ENCODE measurements around the gene SLC44A1.

The SLC44A1 gene

DNA sequence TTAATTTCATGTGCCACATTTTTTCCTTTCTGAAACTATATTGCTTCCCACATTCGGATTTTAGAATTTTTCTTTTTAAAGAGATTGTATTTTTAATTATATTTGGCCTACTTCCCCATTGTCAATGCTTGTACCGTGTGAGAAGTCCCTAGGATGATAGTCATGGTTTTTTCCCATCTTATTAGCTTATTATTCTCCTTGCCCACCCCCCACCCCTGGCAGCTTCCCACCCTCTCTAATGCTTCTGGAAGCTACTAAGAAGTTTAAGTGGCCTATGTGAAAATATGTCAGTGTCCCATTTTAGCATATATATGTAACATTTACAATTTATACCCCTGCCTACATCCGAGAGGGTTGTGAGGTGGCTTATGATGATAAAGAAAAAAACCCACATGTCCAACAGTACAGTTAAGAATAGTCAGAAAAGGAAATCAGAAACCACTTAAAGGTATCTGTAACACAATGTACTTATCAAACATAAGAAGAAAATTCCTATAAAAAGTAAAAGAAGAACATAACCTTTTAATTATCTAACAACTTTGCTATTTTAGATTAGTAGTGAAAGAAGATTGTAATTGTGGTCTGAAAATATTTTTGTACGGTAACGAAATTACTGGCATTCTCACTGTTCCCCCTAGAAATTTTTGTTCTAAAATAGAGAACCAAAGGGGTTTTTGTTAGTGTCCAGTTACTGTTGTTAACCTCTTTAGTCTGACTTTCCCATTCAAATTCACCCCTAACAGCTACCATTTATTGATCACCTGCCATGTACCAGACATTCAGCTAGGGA is 62.1 kb downstream of the SLC44A1 start:
- DNase-seq, result no peak

DNA sequence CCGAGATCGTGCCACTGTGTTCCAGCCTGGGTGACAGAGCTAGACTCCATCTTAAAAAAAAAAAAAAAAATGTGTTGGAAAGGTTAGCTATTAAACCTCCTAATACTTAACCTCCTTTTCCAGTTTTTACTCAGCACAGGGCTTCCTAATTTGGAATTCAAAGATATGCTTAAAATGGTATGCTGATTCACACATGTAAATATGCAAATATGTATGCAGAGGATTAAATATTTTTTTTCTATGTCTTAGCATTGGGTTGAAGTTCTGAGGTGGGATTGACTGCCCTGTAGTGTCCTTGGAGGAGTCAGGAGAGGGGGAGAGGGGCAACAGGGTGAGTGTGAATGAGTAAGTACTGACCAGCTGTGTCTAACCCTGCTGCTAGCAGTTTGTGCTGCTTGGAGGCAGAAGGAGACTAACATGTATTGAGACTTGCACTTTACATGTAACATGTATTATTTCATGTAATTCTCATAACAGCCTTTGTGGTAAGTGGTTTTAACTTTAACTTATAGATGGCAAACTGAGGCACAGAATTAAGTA is 63.2 kb downstream of the SLC44A1 start:
- peak; percentile 31 to 48 for DNase-seq

DNA sequence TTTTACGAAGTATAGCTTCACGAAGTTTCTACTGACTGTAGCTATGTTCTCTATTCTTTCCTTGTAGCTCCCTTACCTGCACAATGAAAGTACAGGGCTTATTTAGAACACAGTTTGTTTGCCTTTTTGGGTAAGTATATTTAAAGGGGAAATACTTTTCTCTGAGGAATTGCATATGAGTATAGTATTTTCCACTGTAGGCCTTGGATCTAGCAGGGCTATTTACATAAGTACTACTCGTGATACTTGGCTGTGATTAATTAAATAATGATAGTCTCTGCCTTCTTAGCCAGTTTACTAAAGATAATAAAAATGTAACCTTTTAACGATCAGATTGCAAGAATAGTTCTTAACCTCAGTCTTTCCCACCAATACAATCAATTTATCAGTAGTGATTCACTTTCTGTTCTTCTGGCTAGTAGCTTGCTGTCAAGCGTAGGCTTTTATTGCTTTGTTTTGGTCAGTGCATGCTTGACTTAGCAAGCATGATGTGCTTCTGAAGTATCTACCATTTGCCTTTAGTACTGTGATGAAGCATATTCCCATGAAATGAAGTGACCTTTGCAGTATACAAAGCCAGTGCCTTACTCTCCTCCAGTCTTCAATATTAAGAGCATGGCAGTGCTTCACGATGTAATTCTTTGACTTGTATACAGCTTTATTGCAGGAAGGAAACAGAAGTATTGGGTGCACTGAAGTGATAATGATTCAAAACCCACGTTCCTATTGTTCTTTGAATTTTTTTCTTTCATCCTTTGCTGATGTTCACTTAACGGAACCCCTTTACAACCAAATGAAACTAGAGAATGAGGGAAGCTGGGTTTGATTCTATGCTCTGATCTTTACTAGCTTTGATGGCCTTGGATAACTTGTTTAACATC is 64.2 kb downstream of the SLC44A1 start:
- peak in 1 of 2 experiments; percentile 10 for DNase-seq

DNA sequence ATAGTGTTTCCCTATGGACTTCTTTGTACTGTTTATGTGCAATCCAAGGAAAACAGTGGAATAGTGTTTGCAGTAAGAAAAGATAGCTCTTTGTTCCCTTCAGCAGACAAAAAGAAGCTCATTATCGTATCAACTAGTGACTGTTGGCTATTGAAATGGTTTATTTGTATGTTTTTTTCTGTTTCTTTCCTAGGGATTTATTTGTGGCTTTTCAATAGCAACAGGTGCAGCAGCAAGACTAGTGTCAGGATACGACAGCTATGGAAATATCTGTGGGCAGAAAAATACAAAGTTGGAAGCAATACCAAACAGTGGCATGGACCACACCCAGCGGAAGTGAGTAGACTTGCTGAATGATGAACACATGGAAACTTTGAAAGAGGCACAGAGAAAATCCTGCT is 65.1 kb downstream of the SLC44A1 start:
- peak; percentile 72 to 74 for DNase-seq

DNA sequence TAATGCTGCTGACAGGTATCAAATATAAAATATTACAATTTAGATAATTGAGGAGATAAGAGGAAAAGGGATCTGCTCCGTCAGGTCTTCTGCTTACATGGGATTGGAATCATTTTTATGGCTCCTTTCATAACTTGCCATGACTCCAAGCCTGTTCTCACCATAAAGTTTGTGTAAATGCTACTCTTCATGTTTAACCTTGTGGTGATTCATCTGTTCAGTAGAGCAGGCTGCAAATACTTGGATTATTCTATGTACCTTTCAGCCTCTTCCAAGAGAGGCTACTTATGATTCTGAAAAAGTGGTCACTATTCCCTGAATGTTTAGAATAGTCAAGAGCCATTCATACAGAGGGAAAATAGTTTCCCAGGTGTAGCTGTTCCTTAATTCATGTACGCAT is 66.9 kb downstream of the SLC44A1 start:
- DNase-seq, result no peak

DNA sequence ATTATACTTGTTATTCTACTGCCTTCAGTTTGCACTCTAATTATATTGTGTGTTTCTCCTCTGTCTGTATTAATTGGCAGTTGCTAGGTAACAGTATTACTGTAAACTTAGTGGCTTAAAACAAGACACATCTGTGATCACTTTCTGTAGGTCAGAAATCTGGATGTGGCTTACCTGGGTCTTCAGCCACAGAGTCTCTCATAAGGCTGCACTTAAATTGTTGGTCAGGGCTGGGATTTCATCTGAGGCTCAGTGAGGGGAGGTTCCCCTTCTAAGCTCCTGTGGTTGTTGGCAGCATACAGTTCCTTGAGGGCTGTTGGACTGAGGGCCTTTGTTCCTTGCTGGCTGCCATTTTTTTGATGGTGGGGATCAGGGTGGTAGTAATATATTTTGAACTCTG is 68.8 kb downstream of the SLC44A1 start:
- no peak for DNase-seq

DNA sequence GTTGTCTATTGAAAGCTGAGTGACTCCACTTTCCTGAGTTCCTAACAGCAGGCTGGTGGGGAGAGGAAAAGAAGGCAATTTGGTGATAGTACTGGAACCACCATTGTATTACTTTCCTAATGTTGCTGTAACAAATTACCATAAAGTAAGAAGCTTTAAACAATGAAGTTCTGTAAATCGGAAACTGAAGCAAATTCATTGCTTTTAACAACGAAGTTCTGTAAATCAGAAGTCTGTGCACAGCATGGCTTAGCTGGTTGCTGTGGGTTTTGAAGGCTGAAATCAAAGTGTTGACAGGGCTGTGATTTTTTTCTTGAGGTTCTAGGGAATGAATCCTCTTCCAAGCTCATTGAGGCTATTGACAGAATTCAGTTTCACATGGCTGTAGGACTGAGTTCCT is 72.3 kb downstream of the SLC44A1 start:
- no peak for DNase-seq

DNA sequence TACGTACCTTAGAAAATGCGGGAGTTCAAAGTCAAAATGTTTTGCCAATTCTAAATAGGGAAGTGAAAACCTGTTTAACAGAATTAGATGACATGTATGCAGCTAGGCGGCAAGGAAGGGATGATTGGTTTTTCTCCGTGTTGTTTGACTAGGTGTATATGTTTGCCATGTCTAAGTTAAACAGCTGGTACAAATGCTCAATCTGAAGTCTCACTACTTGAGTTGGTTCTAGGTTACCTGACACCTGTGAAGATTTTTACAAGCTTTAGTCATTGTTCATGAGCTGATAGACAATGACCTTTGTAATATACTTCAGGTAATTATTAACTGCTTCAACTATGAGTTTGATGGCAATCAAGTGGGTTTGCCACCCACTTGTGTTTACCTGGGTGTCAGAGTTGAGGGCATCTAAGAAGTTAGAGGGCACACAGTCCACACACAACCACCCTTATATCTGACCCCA is 74.3 kb downstream of the SLC44A1 start:
- peak in 1 of 2 experiments; percentile 2 for DNase-seq

DNA sequence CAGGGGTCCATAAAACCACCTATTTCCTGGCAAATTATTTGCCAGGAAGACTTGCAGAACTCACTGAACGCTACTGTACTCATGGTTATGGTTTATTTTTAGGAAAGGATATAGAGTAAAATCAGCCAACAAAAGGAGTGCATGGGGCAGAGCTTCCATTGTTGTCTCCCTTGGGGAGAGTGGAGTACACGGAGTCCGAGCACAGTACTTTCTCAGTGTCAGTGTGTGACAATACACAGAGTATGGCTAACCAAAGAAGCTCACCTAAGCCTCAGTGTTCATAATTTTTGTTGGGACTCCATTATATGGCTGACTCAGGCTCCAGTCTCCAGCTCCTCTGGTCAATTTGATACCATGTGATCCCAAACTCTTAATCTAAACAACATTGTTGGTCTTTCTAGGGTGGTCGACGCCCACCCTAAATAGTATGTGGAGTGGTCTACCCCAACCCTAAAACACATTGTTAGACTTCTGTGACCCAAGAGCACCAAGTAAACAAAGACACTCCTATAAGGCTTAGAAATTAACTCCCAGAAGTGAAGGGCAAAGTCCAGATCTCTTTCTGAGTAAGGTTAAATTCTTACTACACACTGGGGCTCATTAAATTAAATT is 74.9 kb downstream of the SLC44A1 start:
- no peak for DNase-seq

DNA sequence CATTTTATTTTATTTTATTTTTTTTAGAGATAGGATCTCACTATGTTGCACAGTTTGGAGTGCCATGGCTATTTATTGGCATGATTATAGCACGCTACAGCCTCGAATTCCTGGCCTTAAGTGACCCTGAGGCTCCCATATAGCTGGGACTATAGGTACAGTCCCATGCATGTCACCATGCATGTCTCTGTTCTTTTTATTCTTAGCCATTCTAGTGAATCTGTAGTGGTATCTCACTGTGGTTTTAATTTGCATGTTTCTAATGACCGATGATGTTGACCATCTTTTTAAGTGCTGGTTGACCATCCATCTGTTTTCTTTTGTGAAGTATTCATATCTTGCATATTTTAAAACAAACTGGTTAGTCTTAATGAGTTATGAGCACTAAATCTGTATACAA is 76.1 kb downstream of the SLC44A1 start:
- peak in 1 of 2 experiments; percentile 3 for DNase-seq

DNA sequence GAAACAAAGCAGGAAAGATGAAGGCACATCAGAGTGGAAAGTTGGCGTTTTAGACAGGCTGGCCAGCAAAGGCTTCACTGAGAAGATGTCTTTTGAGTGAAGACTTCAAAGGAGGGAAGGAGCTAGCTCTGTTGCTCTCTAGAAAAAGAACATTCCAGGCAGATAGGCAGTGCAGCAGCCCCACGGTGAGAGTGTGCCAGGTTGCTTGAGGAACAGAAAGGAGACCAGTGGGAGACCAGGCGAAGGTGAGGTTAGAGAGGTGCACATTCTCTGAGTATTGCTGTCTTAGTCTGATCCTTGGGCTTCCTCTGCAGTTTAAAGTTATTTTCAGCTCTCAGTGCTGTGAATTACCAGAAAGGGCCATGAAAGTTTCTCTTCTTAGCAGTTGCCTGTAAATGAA is 83.8 kb downstream of the SLC44A1 start:
- DNase-seq, result no peak

DNA sequence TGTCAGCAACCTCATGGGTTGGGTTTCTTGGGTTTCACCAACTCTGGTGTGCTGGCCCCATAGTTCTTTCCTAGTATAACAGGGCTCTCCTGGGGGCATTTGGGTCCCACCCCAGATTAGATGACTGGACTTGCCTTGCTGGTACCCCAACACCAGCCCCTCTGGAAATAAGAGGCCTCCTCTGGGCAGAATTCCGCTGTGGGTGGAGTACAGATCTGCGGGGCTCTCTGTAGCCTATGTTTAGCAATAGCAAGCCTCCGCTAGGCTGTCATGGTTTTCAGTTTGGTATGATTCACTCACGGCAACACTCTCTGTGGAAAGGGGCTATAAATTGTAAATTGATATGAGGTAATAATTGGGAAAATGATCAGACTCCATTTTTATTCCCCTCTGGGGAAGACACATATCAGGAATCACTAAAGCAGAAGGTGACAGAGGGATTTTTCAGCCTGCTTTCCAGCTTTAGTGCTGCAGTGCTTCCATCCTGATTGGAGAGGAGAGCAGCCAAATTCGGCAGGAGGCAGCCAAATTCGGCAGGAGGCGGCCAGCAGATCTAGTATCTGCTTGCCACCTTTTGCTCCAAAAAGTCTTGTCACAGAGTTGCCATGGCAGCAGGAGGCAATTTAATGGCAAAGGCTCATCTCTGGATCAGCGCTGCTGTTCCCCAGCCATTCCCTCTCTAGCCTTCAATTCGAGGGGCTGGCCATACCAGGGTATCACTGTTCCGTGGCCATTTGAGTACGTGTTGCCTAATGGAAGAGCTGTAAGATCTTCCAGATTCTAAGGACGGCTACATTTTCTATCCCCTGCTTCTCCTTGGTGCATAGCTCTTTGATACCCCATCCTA is 84.6 kb downstream of the SLC44A1 start:
- no peak for DNase-seq

DNA sequence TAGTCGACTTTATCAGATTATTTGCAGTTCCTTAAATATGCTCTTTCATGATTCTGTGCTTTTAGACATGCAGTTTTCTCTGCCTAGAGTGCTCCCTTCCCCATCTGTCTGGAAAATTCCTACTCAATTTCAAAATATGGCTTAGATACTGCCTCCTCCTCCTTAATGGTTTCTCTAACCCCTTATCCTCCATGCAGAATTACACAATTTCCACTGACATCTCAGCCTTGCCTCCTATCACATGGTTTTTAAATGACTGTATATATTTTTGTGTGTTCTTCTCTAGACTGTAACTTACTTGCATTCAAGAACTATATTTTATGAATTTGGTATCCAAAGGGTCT is 85.2 kb downstream of the SLC44A1 start:
- no peak for DNase-seq

DNA sequence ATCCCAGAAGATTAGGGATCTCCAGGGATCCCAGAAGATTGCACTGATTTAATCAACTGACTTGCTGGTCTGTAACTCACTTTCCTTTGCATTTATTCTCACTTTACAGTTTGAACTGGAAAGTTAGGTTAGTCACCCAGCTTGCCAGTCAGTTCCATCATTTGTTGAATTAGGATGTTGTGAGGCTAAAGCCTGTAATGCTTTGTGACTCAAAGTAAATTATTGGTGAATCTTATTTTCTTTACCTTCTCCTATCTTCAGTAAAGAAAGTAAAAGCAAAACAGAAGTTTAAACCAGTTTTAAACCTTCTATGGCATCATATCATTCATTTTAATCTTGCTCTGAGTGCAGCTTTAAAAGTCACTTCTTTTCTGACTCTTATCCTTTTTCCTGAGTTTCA is 85.8 kb downstream of the SLC44A1 start:
- no peak for DNase-seq

DNA sequence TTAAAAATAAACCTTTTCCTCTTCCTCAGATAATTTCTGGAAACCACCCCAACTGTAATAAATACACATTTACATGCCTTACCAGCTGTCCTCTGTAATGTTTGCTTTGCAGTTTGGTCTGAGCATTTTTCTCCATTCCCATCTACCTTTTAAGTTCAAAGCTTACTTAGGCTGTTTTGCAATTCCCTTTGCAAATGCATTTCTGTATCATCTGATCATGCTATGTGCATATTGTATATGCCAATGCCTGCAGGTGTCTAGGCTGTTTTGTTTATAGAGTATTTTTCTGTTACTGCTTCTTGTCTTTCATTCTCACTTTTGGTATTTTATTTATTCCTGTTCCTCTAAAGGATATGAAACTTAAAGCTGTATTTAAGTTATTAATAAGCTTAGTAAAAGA is 86.3 kb downstream of the SLC44A1 start:
- peak; percentile 40 to 69 for DNase-seq

DNA sequence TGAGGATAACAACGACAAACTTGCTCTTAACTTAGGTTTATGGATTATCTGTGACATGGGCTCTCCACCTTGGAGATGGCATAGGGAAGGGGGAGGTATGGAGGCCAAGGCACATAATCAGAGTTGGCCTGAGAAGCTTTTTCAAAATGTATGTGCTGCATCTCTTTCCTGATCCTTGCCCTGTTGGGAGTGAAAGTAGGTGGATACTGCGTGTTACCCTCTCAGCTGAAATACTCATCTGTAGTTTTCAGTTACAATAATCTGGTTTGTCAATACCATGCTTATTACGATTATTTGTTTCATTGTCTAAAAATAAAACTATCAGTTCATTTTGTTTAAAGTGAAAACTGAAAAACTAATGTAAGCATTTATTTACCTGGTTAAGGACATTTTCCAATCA is 86.7 kb downstream of the SLC44A1 start:
- DNase-seq, result peak in 1 of 2 experiments; percentile 47

DNA sequence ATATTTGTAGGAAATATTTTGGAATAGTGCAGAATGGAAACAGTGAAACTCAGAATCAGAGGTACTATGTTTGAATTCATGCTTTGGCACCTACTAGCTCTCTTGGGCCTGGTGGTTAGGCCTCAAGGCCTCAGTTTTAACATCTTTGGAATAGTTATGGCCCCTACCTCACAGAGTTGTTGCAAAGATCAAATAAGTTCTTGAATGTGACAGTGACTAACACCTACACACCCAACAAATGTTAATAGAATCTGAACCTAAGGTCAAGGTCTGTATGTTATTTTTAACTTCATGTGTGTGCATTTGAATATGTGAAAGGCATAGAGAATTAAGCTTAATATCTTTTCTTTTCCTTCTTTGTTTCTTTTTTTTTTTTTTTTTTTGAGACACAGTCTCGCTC is 87.3 kb downstream of the SLC44A1 start:
- no peak for DNase-seq

DNA sequence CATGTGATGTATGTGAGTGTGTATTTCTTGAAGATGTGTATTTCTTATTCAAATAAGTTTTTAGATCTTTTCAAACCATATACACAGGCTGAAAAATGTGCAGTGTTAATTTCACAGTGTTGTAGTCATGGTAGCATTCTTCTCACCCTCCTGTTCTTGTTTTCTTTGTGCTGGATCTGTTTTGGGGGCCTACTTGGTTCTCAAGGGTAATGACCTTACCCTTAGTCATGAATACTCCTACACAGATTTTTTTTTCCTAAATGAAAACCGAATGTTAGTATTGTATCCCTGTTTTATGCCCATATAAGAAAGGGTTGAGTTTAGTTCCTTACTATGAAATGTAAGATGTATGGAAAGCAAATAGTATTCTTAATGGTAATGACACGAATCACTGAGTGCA is 88.0 kb downstream of the SLC44A1 start:
- DNase-seq, result no peak

DNA sequence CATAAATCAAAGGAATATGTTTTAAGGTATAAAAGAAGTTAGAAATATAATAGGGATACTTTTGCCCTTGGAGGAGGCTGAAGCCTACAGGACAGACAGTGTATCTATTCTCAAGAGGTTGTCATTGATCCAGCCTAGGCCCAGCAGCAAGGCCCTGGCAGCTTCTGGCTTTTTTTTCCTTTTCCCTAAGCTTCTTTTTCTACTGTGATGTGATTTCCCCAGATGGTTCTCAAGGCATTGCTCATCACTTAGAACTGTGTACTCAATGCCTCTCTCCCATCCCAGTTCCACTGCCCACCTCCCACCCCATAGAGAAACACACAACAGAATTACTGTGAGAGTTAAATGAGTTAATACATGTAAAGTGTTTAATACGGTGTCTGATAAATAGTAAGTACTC is 88.6 kb downstream of the SLC44A1 start:
- DNase-seq, result no peak

DNA sequence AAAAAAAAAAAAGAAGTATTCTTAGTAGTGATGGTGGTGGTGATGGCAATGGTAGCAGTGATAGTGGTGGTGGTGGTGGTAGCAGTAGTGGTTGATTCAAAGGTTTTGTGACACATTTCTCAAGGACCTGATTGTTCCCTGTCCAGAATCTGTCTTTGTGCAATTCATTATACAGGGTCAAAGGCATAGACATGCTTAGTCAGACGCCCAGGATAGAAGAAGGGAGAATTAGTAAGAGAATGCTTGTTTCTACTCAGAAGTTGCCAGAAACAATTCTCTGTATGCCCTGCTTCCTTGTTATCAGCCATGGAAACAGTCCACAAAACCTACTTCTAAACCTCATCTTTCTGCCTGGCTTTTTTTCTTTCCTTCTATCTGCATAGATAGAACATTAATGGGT is 89.4 kb downstream of the SLC44A1 start:
- DNase-seq, result no peak

DNA sequence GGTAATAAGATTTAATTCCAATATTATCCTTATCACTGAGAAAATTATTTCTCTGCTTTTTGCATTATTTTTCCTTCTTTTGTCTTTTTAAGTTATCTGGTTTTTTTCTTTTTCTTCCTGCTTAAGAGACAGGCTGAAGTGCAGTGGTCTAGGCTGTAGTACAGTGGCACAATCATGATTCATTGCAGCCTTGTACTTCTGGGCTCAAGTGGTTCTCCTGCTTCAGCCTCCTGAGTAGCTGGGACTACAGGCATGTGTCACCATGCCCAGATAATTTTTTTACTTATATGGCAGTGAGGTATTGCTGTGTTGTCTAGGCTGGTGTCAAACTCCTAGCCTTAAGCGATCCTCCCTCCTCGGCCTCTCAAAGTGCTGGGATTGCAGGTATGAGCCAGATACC is 93.9 kb downstream of the SLC44A1 start:
- DNase-seq, result no peak

DNA sequence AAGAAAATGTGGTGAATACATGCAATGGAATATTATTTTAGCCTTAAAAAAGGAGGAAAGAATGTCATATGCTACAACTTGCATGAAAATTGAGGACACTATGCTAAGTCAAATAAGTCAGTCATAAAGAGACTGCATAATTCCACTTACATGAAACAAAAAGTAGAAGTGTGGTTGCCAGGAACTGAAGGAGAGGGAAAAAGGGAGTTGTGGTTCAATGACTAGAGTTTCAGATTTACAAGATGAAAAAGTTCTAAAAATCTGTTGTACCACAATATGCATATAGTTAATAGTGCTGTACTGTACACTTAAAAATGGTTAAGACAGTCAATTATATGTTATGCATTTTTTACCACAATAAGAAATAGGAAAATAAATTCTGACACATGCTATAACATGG is 95.4 kb downstream of the SLC44A1 start:
- no peak for DNase-seq

All from NCI-H526 (cell line).